ENCODE results near the gene SDK2. TPM values are rescaled to one million over a fixed set of nuclear protein-coding genes. Genes with fewer than 3 reads are reported as not detected.

SDK2 gene
- total and polyA plus RNA-seq, 2 experiments from 2014 or later, result 0.74 to 5.1 TPM

DNA sequence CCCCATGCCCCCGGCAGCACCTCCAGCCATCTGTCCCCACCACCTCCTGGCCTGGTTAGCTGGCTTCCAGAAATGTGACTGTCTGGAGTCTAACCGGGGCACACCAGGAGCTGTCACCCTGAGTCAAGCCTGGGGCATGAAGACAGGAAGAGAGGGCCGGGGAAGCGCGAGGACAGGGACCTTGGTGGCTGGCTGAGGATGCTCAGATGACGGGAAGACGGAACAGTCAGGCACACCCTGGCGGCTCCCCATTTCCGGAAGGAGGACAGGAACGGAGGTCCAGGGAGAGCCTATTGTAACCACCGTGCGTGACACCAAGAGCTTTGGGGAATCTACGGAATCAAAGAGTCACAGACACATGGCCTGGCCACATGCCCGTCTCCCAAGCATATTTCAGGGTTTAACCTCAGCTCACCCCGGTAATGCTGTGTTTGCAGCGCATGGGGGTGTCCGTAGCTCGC is 51.7 kb downstream of the SDK2 start:
- Histone ChIP-seq H3K9me2 (ENCODE audit: insufficient read depth) (no peaks in the 10 kb centered on the region), H3K4me2 (no peak overlapping the region), H3K4me1 (ENCODE audit: insufficient read depth) (peaks cover 2% of the 10 kb centered on the region; the same call in 1 of the 2 replicates), H3K36me3 (ENCODE audit: insufficient read depth) (no peaks in the 10 kb centered on the region), H3K27me3 (ENCODE audit: insufficient read depth) (no peaks in the 10 kb centered on the region), H3K27ac (ENCODE audit: low read depth) (no peak overlapping the region), H4K20me1 (replicated peaks; ENCODE audit: insufficient read depth) (no peaks in the 10 kb centered on the region), H2AFZ (no peak overlapping the region), H3K79me2 (replicated peaks; ENCODE audit: insufficient read depth) (no peaks in the 10 kb centered on the region), H3K4me3 (no peak overlapping the region), H3F3A (replicated peaks; ENCODE audit: low read depth) (no peaks in the 10 kb centered on the region)
- DNase-seq (ENCODE audit: low spot score), result no peak
- Mint-ChIP-seq H3K4me1 (peaks cover 23% of the 10 kb centered on the region), H3K9me3 (no peaks in the 10 kb centered on the region), H3K27ac (no peak overlapping the region), H3K27me3 (ENCODE audit: insufficient read depth, low read depth, poor library complexity) (peaks cover 3% of the 10 kb centered on the region), H3K4me3 (no peak overlapping the region), H3K36me3 (ENCODE audit: low read depth) (no peaks in the 10 kb centered on the region)
- ATAC-seq, result no peak
- TF ChIP-seq REST (IDR thresholded peaks at IDR 0.05; ENCODE audit: unreplicated experiment) (no peak), JUNB (IDR thresholded peaks at IDR 0.05; ENCODE audit: unreplicated experiment) (no peak), ZNF331 (CRISPR knock-in tag; IDR thresholded peaks at IDR 0.05; ENCODE audit: low read depth) (no peak), STAT1 (IDR thresholded peaks at IDR 0.05; ENCODE audit: unreplicated experiment) (no peak), POLR2AphosphoS5 (IDR thresholded peaks at IDR 0.05; ENCODE audit: low read depth) (no peak), EZH2 (IDR thresholded peaks at IDR 0.05; ENCODE audit: low read depth, unreplicated experiment) (no peak), ETS1 (IDR thresholded peaks at IDR 0.05) (no peak), EZH2phosphoT487 (IDR thresholded peaks at IDR 0.05; ENCODE audit: unreplicated experiment) (no peak), ZNF114 (CRISPR knock-in tag; IDR thresholded peaks at IDR 0.05) (no peak), CREB1 (CRISPR knock-in tag; IDR thresholded peaks at IDR 0.05; ENCODE audit: low read depth) (no peak), NANOG (IDR thresholded peaks at IDR 0.05; ENCODE audit: borderline replicate concordance) (no peak)
- TF ChIP-seq, protein P1, sequence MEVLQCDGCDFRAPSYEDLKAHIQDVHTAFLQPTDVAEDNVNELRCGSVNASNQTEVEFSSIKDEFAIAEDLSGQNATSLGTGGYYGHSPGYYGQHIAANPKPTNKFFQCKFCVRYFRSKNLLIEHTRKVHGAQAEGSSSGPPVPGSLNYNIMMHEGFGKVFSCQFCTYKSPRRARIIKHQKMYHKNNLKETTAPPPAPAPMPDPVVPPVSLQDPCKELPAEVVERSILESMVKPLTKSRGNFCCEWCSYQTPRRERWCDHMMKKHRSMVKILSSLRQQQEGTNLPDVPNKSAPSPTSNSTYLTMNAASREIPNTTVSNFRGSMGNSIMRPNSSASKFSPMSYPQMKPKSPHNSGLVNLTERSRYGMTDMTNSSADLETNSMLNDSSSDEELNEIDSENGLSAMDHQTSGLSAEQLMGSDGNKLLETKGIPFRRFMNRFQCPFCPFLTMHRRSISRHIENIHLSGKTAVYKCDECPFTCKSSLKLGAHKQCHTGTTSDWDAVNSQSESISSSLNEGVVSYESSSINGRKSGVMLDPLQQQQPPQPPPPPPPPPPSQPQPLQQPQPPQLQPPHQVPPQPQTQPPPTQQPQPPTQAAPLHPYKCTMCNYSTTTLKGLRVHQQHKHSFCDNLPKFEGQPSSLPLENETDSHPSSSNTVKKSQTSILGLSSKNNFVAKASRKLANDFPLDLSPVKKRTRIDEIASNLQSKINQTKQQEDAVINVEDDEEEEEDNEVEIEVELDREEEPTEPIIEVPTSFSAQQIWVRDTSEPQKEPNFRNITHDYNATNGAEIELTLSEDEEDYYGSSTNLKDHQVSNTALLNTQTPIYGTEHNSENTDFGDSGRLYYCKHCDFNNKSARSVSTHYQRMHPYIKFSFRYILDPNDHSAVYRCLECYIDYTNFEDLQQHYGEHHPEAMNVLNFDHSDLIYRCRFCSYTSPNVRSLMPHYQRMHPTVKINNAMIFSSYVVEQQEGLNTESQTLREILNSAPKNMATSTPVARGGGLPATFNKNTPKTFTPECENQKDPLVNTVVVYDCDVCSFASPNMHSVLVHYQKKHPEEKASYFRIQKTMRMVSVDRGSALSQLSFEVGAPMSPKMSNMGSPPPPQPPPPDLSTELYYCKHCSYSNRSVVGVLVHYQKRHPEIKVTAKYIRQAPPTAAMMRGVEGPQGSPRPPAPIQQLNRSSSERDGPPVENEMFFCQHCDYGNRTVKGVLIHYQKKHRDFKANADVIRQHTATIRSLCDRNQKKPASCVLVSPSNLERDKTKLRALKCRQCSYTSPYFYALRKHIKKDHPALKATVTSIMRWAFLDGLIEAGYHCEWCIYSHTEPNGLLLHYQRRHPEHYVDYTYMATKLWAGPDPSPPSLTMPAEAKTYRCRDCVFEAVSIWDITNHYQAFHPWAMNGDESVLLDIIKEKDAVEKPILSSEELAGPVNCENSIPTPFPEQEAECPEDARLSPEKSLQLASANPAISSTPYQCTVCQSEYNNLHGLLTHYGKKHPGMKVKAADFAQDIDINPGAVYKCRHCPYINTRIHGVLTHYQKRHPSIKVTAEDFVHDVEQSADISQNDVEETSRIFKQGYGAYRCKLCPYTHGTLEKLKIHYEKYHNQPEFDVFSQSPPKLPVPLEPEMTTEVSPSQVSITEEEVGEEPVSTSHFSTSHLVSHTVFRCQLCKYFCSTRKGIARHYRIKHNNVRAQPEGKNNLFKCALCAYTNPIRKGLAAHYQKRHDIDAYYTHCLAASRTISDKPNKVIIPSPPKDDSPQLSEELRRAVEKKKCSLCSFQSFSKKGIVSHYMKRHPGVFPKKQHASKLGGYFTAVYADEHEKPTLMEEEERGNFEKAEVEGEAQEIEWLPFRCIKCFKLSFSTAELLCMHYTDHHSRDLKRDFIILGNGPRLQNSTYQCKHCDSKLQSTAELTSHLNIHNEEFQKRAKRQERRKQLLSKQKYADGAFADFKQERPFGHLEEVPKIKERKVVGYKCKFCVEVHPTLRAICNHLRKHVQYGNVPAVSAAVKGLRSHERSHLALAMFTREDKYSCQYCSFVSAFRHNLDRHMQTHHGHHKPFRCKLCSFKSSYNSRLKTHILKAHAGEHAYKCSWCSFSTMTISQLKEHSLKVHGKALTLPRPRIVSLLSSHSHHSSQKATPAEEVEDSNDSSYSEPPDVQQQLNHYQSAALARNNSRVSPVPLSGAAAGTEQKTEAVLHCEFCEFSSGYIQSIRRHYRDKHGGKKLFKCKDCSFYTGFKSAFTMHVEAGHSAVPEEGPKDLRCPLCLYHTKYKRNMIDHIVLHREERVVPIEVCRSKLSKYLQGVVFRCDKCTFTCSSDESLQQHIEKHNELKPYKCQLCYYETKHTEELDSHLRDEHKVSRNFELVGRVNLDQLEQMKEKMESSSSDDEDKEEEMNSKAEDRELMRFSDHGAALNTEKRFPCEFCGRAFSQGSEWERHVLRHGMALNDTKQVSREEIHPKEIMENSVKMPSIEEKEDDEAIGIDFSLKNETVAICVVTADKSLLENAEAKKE (CRISPR knock-in tag; IDR thresholded peaks at IDR 0.05), result no peak
- TF ChIP-seq, protein P2, sequence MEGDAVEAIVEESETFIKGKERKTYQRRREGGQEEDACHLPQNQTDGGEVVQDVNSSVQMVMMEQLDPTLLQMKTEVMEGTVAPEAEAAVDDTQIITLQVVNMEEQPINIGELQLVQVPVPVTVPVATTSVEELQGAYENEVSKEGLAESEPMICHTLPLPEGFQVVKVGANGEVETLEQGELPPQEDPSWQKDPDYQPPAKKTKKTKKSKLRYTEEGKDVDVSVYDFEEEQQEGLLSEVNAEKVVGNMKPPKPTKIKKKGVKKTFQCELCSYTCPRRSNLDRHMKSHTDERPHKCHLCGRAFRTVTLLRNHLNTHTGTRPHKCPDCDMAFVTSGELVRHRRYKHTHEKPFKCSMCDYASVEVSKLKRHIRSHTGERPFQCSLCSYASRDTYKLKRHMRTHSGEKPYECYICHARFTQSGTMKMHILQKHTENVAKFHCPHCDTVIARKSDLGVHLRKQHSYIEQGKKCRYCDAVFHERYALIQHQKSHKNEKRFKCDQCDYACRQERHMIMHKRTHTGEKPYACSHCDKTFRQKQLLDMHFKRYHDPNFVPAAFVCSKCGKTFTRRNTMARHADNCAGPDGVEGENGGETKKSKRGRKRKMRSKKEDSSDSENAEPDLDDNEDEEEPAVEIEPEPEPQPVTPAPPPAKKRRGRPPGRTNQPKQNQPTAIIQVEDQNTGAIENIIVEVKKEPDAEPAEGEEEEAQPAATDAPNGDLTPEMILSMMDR (conservative IDR thresholded peaks at IDR 0.05; ENCODE audit: low read depth in 2 of 2), result no peak
